SIG-M5 treated with dmso at 0.1 percent for 504 hours (cell line): ENCODE results near the gene APOBR.
"Not testable (repeated sequence)": the region's sequence is repeated elsewhere in the genome, so short reads cannot be mapped to it uniquely, and the experiment has no call there.

Source experiments
- DNase-seq: peaks from one replicate; lab custom pipeline; 2025; ENCODE audit not compliant: unreplicated experiment; lab: John Stamatoyannopoulos, UW

APOBR gene

DNA sequence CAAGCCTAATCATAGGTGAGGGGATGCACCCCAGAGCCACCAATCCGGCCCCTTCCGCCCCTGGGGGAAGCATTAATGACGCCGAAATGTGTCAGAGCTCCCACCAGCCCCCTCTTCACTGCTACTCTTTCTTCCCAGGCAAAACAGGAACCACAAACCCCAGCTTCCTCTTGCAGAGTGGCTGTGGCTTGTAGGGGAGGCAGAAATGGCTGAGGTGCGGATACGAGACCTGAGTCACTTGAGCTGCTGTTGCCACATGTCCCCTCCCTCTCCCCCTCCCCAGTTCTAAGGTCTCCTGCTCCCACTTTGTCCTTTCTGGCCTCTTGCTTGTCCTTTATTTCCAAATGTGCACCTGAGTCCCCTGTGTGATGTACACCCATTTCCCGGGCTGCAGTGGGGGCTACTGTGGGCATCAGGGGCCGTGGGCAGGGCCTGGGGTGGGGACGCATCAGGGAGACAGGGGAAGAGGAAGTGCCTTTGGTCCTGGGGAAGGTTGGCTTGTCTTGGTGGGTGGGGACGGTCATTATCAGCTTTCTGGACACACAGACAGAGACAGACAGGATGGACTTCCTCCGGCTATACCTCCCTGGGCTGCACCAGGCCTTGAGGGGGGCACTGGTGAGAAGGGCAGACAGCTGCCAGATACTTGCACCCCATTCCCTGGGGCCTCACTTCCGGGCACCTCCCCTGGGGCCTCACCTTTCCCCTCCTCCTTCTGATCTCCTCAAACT is at the start of gene APOBR:
TSS of gene APOBR (plus strand) at position 523 of the 731 bp plus-strand sequence. CDS start at position 562, 39 bp downstream.
- DNase-seq, result peak; percentile 97

GRCh38 chr16:28446388-28446787 is 48.1 kb upstream of the APOBR start:
- DNase-seq, result not testable (repeated sequence)

- not testable (repeated sequence) for DNase-seq
These were observed 47.4 kb upstream of the APOBR start for GRCh38 chr16:28447081-28447480.

- DNase-seq, result no peak
These were observed 20.7 kb upstream of the APOBR start for GRCh38 chr16:28473714-28474265.

GRCh38 chr16:28475221-28475620 is 19.2 kb upstream of the APOBR start:
- no peak for DNase-seq

DNA sequence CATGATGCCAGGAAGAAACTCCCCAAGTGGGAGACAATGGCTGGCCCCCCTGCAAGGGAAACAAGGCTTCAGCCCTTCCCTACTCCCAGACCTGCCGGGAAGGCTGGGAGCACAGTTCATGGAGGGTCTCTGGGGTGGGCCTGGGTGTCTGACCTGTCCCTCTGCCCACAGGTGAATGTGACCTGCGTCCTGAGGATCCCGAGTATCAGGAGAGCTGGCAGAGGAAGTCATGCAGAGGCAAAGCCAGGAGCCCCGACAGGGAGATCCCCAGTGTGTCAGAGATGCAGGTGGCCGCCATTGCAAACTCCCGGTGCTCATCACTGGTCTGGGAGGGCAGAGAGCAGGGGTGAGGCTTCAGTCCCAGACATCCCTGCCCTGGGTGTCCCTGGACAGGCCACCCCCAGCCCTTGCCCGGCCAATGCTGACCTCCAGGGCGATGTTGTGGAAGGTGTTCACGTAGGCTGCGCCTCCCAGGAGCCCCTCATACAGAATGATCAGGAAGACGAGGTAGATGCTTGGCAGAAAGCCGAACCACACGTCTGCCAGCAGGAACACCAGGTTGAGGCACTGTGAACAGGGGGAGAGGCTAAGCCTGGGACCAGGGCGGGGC is 17.0 kb upstream of the APOBR start:
- DNase-seq, result no peak

DNA sequence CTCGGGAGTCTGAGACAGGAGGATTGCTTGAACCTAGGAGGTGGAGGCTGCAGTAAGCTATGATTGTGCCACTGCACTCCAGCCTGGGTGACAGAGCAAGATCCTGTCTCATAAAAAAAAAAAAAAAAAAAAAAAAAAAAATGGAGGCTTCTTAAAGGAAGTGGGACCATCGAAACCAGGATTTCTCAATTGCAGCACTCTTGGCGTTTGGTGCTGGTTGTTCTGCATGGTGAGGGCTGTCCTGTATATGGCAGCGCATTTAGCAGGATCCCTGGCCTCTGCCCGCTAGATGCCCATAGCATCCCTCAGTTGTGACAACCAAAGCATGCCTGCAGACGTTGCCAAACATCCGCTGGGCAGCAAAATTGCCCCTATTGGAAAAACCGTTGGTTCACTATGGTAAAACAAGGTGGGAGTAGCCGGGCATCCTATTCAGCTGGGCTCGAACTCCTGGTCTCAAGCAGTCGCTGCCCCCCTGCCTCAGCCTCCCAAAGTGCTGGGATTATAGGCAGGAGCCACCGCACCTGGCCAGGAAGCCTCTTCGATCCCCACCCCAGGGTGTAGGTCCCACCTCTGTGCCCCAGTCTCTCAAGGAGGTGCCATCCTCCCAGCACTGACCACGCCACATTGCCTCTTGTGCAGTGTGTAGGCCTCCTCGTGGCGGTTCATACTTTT is 15.8 kb upstream of the APOBR start:
- peak; percentile 43 for DNase-seq

- DNase-seq, result no peak
These were observed 12.4 kb upstream of the APOBR start for GRCh38 chr16:28482026-28482425.

DNA sequence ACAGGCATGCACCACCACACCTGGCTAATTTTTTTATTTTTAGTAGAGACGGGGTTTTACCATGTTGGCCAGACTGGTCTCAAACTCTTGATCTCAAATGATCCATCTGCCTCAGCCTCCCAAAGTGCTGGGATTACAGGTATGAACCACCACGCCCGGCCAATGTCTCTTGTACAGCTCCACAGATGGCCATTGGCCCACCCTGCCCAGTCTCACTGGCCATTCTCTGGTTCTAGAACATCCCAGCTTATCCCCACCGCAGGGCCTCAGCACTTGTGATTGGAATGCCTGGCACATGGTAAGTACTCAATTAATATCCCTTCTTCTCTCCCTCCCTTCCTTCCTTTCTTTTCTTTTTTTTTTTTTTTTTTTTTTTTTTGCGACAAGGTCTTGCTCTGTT is 11.1 kb upstream of the APOBR start:
- not testable (repeated sequence) for DNase-seq

DNA sequence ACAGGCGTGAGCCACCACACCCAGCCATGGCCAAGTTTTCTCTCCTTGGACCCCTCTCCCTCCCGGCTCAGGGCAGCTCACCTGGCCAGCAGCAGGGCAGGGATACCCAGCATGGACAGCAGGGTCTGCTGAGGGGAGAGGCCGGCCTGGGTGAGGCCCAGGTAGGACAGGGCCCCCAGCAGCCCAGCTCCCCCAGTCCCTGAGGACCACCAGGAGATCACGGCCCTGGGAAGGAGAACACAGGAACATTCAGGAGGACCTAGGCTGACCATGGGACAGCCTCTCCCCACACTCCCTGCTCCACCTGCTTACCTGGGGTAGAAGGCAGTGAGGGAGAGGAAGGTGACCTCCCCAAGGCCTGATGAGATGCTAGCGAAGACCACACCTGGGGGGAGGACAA is 8.2 kb upstream of the APOBR start:
- DNase-seq, result no peak

GRCh38 chr16:28491230-28491969 is 3.0 kb upstream of the APOBR start:
- DNase-seq, result peak; percentile 76

- peak; percentile 97 for DNase-seq
These were observed 2.4 kb upstream of the APOBR start, which contains the start of gene CLN3 for GRCh38 chr16:28491970-28492474. TSS of gene CLN3 (minus strand) at chr16:28492074. CDS start at chr16:28491759, 315 bp downstream.

GRCh38 chr16:28492511-28492910 is 1.9 kb upstream of the APOBR start:
- no peak for DNase-seq

GRCh38 chr16:28495098-28495793 is 803 bp downstream of the APOBR start:
- DNase-seq, result no peak

DNA sequence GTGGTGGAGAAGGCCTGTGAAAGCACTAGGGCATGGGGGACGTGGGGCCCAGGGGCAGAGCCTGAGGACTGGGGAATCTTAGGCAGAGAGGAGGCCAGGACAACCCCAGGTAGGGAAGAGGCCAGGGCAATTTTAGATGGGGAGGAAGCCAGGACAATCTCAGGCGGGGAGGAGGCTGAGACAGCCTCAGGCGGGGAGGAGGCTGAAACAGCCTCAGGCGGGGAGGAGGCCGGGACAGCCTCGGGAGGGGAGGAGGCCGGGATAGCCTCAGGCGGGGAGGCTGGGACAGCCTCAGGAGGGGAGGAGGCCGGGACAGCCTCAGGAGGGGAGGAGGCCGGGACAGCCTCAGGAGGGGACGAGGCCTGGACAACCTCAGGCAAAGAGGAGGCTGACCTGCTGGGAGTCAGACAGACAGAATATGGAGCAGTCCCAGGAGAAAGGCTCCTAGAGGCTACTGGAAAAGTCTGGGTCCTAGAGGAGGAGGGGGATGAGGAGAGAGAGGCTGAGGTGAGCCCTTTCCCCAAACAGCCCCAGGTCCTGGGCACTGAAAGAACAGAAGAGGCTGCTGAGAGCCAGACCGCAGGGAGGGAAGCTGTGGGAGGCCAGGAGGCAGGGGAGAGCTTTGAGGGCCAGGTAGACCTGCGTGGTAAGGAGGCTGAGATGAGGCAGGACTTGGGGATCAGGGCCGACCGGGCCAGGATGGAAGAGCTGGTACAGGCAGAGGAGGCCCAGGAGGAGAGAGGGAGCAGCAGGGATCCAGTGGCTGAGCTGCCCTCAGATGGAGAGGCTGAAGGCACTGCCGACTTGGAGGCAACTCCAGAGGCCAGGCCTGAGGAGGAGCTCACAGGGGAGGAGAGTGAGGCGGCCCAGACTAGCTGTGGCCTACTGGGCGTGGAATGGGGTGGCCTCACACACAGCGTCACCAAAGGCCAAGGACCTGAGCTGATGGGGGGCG is 1.6 kb downstream of the APOBR start:
- no peak for DNase-seq

GRCh38 chr16:28496844-28497243 is 2.4 kb downstream of the APOBR start:
- no peak for DNase-seq

- DNase-seq, result no peak
These were observed 2.9 kb downstream of the APOBR start for GRCh38 chr16:28497386-28497785.

DNA sequence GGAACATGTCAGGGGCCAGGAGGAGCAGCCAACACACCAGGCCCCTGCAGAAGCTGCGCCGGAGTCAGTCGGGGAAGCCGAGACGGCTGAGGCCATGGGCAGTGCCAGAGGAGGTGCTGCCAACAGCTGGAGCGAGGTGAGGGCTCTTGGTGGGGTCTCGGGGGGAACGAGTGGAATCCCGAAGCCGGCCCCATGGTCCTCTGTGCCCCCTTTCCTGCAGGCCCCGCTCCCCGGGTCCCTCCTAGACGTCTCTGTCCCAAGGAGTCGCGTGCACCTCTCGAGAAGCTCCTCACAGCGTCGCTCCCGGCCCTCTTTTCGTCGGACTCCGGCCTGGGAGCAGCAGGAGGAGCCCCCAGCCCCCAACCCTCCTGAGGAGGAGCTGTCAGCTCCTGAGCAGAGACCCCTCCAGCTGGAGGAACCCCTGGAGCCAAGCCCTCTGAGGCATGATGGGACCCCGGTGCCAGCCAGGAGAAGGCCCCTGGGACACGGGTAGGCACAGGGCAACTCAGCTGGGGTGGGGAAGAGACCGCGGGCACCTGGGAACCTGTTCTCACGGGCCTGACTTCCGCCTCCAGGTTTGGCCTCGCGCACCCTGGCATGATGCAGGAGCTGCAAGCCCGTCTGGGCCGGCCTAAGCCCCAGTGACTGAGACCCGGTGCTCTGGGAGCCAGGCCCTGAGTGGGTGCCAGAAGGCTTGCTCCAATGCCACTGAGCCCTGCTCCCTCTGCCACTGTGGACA is 3.6 kb downstream of the APOBR start:
- DNase-seq, result no peak
